SK-N-SH treated with all-trans-retinoic acid at 6 μM for 48 hours (cell line): ENCODE data around the gene ADCY1.
"Not testable (repeated sequence)": the region's sequence is repeated elsewhere in the genome, so short reads cannot be mapped to it uniquely, and the experiment has no call there.

ENCODE experiments used
- ATAC-seq: fragments of 200-7000 bp; cut with Tn5 transposase; 3 replicates; pipeline ENCODE4 v1.9.1; 2020; ENCODE audit warnings: mild to moderate bottlenecking, moderate library complexity
- BACH2 ChIP-seq: fragments of 250-450 bp; sonication (Bioruptor Pico); IDR thresholded peaks from 2 replicates; pipeline ENCODE4 v1.9.0; 2021; ENCODE audit warnings: mild to moderate bottlenecking, borderline replicate concordance
- ESRRG ChIP-seq: fragments of 250-450 bp; sonication (Bioruptor Pico); IDR thresholded peaks from 2 replicates; pipeline ENCODE4 v1.6.1; 2021; ENCODE audit warnings: mild to moderate bottlenecking
- ISL1 ChIP-seq: fragments of 250-450 bp; sonication (Bioruptor Pico); IDR thresholded peaks from 2 replicates; pipeline ENCODE4 v2.1.2; 2022; ENCODE audit warnings: mild to moderate bottlenecking, moderate library complexity
- PPARA ChIP-seq: fragments of 250-450 bp; sonication (Bioruptor Pico); IDR thresholded peaks from 2 replicates; pipeline ENCODE4 v1.5.0; 2020; ENCODE audit warnings: mild to moderate bottlenecking, borderline replicate concordance
- SNAI2 ChIP-seq: fragments of 250-450 bp; sonication (Bioruptor Pico); IDR thresholded peaks from 2 replicates; pipeline ENCODE4 v1.5.0; 2020; ENCODE audit warnings: mild to moderate bottlenecking, moderate library complexity
- TCF4 ChIP-seq: fragments of 250-450 bp; sonication (Bioruptor Pico); IDR thresholded peaks from 2 replicates; pipeline ENCODE4 v1.8.0; 2021; ENCODE audit warnings: mild to moderate bottlenecking, moderate library complexity, borderline replicate concordance
- ZC3H10 ChIP-seq: fragments of 250-450 bp; sonication (Bioruptor Pico); IDR thresholded peaks from 2 replicates; pipeline ENCODE4 v1.5.1; 2021; ENCODE audit warnings: mild to moderate bottlenecking, moderate library complexity
- ZFP3 ChIP-seq: fragments of 250-450 bp; sonication (Bioruptor Pico); IDR thresholded peaks from 2 replicates; pipeline ENCODE4 v1.5.0; 2020; ENCODE audit warnings: mild to moderate bottlenecking, moderate library complexity
- ZNF8 ChIP-seq: fragments of 450-650 bp; formaldehyde crosslinking; IDR thresholded peaks from 2 replicates; pipeline ENCODE4 v1.5.0; 2020; ENCODE audit warnings: mild to moderate bottlenecking, moderate library complexity
- TF ChIP-seq, protein P1 (sequence below): fragments of 250-450 bp; sonication (Bioruptor Pico); IDR thresholded peaks from 2 replicates; pipeline ENCODE4 v1.5.1; 2020; ENCODE audit warnings: low read depth, mild to moderate bottlenecking, moderate library complexity
- TF ChIP-seq, protein P2 (sequence below): fragments of 250-450 bp; sonication (Bioruptor Pico); IDR thresholded peaks from 2 replicates; pipeline ENCODE4 v1.5.0; 2020; ENCODE audit warnings: mild to moderate bottlenecking, moderate library complexity

Gene ADCY1

DNA sequence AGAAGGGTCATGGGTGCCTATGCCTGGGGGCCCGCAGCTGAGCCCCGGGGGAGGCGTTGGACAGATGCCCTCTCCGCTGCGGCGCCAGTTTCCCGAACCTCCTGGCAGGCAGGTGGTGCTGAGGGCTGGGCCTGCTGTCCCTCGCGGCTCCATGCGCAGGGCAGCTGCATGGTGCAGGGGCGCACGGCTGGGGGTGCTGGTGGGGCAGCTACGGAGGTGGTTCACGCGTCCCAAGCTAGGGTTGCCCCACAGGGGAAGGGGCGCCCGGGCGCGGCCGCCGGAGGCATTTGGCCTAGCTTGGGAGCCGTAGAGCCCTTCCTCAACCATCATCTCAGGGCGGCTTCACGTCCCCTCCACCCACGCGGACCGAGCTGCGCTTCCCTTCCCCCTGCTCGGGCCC lies 152.7 kb downstream of the ADCY1 start:
- ATAC-seq: no peak
- TF ChIP-seq ZC3H10 (CRISPR knock-in tag) (no peak), PPARA (CRISPR knock-in tag) (no peak), BACH2 (no peak), ZNF8 (CRISPR knock-in tag) (no peak), ZFP3 (no peak), ESRRG (CRISPR knock-in tag) (no peak)
- TF ChIP-seq, protein P1, sequence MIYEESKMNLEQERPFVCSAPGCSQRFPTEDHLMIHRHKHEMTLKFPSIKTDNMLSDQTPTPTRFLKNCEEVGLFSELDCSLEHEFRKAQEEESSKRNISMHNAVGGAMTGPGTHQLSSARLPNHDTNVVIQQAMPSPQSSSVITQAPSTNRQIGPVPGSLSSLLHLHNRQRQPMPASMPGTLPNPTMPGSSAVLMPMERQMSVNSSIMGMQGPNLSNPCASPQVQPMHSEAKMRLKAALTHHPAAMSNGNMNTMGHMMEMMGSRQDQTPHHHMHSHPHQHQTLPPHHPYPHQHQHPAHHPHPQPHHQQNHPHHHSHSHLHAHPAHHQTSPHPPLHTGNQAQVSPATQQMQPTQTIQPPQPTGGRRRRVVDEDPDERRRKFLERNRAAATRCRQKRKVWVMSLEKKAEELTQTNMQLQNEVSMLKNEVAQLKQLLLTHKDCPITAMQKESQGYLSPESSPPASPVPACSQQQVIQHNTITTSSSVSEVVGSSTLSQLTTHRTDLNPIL (CRISPR knock-in tag): no peak

DNA sequence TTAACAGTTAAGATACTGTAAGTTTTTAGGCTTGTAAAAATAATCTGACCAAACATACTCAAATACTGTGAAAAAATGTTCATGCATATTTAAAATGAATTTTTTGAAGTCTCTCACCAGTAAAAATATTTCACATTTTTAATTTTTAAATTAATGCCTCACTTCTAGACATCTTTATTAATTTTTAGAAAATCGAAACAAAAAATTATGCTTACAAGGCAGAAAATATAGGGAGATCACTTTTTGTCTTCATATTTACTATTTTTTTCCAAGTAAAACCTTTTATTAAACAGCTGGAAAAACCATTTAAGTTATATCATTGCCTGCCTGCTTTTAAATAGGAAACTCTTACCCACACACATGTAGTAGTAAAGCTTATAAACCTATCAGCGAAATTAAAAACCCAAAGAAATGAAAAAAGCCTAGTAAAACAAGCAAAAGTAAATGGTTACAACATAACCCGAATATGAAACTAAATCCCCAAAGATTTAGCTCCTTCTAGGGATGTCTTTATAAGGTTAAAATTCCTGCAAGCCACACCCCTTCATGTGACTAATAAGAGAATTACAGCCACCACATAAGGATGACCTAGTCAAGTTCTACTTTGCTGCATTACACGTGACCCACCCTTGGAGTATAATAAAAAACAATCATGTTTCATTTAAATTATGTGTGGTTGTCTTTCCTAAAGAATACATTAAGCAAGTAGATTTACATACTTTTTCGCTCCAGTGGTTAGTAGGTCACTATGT lies 157.7 kb downstream of the ADCY1 start:
- not testable (repeated sequence) for ATAC-seq

DNA sequence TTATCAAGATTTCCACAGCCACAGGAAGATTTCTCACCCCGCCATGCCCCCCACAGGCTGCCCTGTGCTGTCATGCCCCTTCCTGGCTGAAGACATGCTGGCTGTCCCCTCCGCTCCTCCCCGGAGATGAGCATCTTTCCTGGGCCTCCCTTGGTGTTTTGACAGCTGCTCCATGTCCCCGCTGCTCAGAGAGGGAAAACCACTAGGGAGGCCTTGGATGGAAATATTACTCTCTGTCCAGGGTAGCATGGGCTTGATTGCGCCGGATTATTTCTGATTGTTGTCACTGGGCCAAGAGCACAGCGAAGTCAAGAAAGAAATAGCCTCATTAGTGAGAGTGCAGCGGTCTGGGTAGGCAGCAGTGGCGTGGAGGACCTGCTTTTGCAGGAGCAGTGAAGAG lies 164.8 kb downstream of the ADCY1 start:
- ATAC-seq: not testable (repeated sequence)

DNA sequence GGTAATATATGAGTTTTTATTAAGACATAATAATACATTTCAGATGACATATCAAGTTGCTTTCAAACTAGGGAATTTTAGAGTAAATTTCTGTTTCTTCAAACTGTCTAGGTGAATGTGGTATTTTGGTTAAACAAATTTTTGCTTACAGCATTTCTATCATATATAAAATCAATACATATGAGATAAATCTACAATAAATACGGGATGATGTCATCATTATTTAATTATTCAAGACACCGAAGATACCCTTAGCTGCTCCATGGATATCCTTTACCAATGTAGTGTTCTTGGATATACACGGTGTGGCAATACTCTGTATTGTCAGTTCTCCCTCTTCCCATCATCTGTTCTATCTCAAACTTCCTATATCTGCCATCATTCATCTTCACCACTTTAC lies 166.4 kb downstream of the ADCY1 start:
- ATAC-seq: not testable (repeated sequence)

DNA sequence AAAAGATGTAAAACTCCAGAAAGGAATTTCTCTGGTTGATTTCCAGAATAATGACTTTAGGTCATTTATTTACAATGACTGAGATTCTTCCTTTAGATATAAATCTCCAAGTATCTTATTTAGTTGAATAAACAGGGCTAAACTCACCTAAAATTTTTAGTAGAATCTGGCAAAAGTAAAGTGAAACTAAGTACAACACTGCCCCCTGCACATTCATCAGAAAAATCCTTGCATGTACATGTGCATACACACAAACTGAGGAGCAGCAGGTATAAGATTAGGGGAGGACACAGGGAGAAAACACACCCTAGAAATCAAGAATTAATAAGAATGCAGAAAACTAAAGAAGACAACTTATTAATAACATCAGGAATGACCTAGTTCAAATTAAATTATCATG lies 174.8 kb downstream of the ADCY1 start:
- ATAC-seq: peak; percentile 89

DNA sequence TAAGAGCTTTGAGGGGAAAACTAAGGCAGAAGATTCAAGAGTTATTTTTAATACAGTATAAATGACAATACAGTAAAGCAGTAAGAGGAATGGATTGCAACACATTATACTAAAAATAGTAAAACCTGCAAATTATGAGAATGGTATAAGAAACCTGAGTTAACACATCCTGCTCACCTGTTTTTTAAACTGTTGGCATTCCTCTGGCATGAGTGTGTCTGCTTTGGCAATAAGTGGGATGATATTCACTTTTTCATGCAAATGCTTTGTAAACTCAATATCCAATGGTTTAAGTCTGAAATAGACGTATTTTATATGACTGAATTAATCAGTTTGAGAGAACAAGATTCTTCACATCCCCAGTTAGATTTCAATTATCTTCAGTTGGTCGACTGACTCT lies 177.2 kb downstream of the ADCY1 start:
- not testable (repeated sequence) for ATAC-seq

DNA sequence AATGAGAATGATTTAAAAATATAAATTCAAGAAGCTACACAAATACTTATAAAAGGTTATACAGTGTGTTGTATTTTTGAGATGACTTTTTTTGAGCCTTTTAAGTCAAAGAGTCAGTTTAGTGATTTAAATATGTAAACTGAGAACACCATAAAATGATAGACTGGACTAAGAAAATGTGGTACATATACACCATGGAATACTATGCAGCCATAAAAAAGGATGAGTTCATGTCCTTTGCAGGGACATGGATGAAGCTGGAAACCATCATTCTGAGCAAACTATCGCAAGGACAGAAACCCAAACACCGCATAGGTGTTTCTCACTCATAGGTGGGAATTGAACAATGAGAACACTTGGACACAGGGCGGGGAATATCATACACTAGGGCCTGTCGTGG lies 182.2 kb downstream of the ADCY1 start:
- not testable (repeated sequence) for ATAC-seq
- peak; percentile 73 for TF ChIP-seq ZNF8 (CRISPR knock-in tag)

DNA sequence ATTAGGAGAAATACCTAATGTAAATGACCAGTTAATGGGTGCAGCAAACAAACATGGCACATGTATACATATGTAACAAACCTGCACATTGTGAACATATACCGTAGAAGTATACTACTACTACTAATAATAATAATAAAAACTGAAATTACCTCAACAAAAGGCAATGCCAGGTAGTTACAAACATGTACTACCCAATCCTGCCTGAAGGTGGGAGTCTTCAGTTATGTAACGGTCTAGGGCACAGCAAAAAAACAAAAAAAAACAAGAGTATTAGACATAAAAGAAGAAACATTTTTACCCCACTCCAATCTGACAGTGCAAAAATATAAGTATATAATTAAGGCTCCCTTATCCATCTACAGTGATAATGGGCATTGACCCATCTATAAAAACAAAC lies 182.6 kb downstream of the ADCY1 start:
- peak; percentile 42; the same call in 1 of the 3 replicates for ATAC-seq

DNA sequence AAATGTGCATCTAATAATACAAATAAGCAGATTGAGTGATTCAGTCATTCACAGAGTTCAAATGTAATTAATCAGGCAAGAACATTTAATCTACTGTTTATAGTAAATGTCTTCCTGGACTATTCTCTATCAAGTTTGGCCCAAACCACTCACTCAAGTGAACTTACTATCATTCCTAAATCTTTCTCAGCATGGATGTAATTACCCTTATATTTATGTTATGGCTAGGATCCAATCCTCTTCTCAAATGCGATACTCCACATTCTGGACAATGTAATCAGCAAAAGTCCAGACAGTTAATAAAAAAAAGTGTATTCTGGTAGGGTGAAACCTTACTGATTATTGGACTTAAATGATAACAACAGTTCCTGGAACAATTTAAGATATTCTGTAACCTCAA lies 185.3 kb downstream of the ADCY1 start:
- peak; percentile 21; the same call in 1 of the 3 replicates for ATAC-seq
- TF ChIP-seq, protein P1 (CRISPR knock-in tag): peak; percentile 64; the same call in 1 of the 2 replicates
- peak; percentile 34; the same call in 1 of the 2 replicates for TF ChIP-seq SNAI2 (CRISPR knock-in tag)
- peak; percentile 94 for TF ChIP-seq ISL1 (CRISPR knock-in tag)
- TF ChIP-seq, protein P2, sequence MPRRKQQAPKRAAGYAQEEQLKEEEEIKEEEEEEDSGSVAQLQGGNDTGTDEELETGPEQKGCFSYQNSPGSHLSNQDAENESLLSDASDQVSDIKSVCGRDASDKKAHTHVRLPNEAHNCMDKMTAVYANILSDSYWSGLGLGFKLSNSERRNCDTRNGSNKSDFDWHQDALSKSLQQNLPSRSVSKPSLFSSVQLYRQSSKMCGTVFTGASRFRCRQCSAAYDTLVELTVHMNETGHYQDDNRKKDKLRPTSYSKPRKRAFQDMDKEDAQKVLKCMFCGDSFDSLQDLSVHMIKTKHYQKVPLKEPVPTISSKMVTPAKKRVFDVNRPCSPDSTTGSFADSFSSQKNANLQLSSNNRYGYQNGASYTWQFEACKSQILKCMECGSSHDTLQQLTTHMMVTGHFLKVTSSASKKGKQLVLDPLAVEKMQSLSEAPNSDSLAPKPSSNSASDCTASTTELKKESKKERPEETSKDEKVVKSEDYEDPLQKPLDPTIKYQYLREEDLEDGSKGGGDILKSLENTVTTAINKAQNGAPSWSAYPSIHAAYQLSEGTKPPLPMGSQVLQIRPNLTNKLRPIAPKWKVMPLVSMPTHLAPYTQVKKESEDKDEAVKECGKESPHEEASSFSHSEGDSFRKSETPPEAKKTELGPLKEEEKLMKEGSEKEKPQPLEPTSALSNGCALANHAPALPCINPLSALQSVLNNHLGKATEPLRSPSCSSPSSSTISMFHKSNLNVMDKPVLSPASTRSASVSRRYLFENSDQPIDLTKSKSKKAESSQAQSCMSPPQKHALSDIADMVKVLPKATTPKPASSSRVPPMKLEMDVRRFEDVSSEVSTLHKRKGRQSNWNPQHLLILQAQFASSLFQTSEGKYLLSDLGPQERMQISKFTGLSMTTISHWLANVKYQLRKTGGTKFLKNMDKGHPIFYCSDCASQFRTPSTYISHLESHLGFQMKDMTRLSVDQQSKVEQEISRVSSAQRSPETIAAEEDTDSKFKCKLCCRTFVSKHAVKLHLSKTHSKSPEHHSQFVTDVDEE: peak; percentile 71; the same call in 1 of the 2 replicates
- peak; percentile 56 for TF ChIP-seq TCF4 (CRISPR knock-in tag)
